GM19455 (cell line): ENCODE measurements around the gene FAT4.

Experiments used
- ATAC-seq: cut with Tn5 transposase; IDR thresholded peaks from one replicate; pipeline ENCODE4 v1.9.1; 2021; ENCODE audit not compliant: unreplicated experiment

FAT4 gene

DNA sequence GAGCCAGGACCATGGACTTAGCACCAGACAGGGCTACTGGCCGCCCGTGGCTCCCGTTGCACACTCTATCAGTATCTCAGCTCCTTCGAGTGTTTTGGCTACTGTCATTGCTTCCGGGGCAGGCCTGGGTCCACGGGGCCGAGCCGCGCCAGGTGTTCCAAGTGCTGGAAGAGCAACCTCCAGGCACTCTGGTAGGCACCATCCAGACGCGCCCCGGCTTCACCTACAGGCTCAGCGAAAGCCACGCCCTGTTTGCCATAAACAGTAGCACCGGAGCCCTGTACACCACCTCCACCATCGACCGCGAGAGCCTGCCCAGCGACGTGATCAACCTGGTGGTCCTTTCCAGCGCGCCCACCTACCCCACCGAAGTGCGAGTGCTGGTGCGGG lies 1.6 kb downstream of the FAT4 start:
- ATAC-seq: no peak

DNA sequence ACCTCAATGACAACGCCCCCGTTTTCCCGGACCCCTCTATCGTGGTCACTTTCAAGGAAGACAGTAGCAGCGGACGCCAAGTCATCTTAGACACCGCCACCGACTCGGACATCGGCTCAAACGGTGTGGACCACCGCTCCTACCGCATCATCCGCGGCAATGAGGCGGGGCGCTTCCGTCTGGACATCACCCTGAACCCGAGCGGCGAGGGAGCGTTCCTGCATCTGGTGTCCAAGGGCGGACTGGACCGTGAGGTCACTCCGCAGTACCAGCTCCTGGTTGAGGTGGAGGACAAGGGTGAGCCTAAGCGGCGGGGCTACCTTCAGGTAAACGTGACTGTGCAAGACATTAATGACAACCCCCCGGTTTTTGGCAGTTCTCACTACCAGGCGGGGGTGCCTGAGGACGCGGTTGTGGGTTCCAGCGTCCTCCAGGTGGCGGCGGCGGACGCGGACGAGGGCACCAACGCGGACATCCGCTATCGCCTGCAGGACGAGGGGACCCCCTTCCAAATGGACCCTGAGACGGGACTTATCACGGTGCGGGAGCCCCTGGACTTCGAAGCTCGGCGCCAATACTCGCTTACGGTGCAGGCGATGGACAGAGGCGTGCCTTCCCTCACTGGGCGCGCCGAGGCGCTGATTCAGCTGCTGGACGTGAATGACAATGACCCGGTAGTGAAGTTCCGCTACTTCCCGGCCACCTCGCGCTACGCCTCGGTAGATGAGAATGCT lies 2.2 kb downstream of the FAT4 start:
- no peak for ATAC-seq

DNA sequence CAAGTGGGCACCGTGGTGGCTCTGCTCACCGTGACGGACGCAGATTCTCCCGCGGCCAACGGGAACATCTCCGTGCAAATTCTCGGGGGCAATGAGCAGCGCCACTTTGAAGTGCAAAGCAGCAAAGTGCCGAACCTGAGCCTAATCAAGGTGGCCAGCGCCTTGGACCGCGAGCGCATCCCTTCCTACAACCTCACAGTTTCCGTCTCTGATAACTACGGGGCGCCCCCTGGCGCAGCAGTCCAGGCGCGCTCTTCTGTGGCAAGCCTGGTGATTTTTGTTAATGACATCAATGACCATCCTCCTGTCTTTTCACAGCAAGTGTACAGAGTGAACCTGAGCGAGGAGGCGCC lies 2.7 kb downstream of the FAT4 start:
- ATAC-seq: no peak

DNA sequence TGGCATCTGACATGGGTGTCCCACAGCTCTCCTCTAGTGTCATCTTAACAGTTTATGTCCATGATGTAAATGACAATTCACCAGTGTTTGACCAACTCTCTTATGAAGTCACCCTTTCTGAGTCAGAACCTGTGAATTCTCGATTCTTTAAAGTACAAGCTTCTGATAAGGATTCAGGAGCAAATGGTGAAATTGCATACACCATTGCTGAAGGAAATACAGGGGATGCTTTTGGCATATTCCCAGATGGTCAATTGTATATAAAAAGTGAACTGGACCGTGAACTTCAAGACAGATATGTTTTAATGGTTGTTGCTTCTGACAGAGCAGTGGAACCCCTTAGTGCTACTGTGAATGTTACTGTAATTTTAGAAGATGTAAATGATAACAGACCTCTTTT lies 4.6 kb downstream of the FAT4 start:
- ATAC-seq: no peak

DNA sequence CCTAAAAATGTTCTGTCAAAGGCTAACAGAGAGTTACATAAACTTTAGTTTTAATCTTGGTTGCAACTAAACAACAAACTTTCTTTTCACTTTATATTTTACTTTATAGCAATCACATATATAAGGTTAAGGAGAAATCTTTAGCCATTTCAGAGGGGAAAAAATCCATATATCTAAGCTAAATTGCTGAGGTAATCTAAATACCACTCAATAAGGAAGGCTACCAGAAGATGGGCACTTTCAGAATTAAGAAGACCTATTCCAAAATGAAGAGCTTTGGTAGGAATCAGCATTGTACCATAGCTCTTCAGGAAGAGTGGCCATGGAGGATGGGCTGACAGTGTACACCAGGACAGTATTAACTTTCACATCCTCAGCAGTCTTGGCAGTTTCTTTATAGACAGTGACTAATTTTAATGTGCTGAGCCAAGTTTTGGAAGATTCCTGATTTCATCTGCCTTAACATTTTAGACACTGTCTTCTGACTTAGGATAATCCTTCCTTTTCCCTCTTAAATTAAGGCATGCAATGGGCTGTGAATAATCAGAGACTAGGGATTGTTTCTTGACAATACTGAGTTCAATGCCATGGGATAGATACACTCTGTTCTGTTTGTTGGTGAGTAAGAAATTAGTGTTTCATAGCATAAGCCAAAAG lies 7.1 kb downstream of the FAT4 start:
- no peak for ATAC-seq

DNA sequence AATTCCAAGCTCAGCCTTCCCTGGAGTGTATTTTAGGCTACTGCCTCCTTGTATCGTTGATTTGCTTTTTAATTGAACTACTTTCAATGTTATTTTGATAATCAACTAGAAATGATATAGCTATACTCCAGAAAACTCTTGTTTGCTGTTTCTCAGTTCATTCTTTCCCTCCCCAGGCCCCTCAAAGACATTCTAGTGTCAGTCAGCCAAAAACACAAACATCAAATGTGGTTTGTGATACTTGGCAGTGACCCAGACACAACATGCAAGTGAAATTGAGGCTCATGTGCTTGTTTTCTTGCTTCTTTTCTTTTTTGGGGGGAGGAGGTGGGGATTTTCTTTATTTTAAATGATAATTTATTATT lies 7.6 kb downstream of the FAT4 start:
- ATAC-seq: no peak

DNA sequence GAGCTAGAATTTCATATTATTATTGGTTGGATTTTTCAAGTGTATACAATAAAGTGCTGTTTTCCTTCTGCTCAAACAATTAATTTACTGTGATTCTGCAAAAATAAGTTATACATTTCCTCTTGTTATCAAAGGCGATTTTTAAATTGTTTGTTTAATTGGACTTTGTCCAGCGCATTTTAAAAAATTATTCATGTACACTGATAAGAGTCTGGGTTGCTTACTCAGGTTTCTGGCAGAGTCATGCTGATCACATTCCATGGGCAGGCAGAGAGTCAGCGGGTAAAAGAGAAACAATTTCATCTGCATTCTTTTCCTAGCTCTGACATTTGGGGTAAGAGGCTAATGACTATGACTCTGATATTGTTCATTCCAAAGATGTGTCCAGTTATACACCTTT lies 8.9 kb downstream of the FAT4 start:
- ATAC-seq: no peak

DNA sequence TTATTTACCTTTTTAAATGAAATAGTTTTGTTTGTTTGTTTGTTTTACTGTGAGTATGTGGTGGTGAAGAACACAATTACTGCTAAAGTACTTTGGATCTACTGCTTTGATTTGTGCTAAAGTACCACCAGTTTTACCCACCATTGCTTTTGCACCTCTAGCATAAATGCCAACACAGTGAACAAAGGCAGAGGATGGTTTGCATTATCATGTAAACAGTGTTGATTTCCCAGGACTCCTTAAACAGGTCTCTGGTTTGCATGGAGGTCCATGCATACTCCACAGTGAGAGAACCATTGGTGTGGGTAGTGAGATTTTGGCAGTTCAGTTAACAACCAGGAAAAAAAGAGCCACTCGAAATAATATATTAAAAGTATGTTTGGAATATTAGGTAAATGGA lies 11.0 kb downstream of the FAT4 start:
- no peak for ATAC-seq

DNA sequence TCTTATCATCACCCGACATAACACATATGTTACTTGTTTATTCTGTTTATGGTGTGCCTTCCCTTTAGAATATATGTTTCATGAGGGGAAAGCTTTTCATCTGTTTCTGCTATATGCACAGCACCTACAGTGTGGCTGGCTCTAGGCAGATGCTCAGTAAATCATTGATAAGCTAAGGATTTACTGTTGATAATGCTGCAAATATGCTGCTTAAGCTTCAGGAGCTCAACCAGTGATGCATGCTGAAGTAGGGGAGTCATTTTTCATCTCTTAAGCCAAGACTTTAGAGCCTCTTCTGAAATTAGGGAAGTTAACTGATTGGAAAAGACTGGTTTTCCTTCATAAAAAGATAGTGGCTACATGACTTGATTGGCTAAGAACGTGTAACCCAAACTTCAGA lies 16.4 kb downstream of the FAT4 start:
- ATAC-seq: no peak

DNA sequence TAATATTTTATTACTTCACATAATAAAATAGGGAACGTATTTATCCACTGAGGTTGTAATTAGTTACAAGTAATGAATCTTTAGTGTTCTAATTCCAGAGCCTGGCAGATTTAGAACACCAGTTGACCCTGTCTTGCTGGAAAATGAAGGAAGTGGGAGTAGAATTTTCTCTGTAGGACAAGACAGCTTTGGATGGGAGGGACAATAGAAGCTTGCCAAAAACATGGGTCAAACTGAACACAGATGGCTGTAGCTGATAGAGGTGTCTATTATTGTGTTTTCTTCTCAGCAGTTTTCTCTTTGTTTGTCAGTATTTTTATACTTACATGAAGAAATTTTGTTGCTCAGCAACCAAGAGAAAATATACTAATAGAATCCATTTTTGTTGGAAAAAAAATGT lies 20.2 kb downstream of the FAT4 start:
- no peak for ATAC-seq

DNA sequence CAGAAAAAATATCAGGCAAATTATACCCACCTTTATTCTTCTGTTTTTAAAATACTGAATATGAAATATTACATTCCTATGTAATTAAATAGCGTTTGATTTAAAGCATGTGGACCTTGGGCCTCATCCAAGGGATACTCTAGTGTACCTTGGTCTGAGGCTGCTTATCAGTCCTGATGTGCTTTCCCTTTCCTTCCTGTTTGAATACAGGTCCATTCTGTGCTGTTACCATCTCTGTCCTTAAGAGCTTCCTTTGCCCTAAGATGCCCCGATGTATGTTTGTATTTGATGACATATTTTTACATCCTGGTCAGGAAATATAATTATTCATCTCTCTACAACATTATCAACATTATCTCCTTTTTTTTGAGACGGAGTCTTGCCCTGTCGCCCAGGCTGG lies 24.1 kb downstream of the FAT4 start:
- no peak for ATAC-seq

DNA sequence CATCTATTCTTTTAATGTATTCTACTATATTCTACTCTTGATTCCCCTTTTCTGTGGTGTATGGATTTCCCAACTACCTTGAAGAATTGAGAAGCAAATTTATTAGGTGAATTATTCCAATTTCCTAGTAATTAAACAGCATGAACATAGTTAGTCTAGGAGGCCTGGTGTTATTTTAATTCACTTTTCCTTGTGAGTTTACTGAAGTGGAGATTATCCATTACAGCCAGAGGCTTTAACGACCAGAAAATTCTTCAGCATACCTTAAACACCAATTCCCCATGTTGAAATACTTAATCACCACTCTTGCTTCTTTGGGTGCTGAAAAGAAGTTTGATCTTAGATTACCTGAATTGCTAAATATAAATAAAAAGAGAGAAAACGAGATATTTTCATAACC lies 29.4 kb downstream of the FAT4 start:
- ATAC-seq: no peak

DNA sequence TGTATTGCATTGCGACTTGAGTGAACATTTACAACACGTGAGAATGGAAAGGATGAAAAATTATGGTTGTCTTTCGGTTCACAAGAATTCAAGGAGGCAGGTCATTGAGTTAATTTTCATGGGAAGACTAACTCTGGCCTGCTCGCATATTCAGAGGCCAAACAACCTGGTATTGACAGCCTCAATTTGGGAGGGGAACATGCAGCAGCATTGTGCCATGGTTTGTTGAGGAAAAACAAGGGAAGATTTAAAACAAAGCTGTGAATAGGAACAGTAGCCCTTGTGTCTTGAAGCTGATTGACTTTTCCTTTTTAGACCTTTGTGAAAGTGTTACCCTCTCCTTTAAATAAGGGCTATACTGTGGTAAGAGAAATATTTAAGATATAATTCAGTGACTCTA lies 31.9 kb downstream of the FAT4 start:
- ATAC-seq: no peak

DNA sequence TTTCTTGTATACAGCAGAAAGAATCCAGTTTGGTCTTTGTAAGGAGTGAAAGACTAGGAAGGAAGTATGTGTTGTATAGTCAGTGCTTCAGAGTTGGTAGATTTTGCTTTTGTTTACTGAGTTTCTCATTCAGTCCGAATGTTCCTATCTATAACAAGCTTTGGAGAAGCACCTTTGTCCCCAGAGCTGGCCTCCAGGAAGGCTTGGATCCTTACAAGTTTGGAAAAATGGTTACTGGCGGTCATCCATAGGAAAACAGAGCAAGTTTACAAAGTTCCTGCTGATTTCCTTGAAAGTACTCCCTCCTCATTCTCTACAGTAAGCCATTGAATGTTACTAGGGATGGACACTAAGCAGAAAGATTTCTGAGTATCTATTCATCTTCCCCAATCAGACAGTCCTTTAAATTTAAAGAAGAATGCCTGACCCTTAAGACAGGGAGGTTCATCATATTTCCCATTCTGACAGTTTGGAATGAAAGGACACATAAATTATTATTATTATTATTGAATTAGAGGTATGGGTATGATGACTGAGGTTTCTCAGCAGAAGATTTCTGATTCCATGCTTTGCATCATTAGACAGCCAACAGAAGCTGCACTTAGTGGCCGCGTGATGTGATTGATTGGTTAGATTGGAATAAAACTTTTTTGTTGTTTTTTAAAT lies 35.8 kb downstream of the FAT4 start:
- ATAC-seq: no peak

DNA sequence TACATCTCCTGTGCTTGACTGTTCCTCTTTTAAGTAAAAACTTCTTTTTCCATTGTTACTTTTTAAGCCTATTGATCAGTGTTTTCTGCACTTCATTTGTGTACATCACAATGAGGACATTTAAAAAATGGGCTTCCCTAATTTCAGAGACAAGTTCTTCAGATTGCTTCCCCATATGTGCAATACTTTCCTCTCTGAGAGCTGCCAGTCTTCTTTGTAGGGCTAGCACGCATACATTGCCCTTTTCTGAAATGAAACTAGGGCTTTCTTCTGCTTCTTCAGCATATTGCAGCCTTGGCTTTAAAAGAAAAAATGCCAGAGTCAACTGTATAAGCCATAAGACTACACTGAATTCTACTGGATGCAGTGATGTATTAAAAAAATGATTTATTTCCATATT lies 37.8 kb downstream of the FAT4 start:
- no peak for ATAC-seq

DNA sequence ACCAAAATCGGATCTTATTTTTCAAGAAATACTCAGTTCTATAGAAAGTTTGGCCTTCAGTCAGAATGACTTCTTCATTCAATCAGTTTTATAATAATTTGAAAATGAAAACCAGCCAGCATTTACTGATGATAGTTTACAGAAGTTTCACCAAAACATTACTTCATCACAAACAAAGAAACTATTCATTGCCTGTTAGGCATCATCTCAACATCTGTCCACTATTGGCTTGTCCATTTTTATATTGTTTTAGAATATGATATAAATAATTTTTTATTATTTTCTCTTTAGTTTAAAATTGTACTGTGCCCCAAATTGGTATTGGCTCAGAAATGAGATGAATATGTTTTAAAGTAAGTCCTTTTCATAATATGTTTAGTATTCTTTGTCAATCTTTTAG lies 38.4 kb downstream of the FAT4 start:
- no peak for ATAC-seq

DNA sequence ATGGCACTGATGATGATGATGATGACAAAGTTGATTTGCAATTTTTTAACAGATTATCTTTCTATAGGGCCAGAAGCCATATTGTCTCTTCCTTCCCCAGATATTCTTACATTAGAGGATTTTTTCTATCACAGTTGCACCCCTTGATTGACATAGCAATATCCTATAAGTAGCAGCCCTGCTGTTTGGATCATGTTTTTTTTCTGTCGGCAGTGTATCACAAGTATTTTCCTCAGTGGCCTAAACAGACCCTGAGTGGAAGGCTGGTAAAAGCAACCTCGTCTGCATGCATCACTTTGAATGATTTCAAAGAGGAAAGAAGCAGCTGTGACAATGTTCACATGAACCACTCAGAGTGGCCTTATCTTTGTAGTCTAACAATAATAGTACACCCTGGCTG lies 41.0 kb downstream of the FAT4 start:
- no peak for ATAC-seq

DNA sequence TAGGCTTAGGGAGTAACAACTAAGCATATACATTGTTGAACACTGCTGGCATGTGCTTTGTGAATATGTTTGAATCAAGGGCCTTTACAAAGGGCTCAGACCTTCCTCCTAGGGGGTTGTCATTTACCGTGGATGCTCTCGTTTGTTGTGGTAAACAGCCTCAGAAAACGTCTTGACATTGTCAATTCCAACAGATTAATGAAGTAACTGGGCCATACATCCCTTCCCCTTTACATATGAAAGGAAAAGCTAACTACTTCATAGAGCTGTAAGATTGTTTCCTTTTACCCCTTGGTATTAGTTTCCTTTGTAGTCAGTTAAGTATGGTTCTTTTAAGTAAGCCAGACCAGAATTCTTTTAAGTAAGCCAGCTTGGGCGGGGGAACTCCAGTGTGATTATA lies 42.9 kb downstream of the FAT4 start:
- no peak for ATAC-seq

DNA sequence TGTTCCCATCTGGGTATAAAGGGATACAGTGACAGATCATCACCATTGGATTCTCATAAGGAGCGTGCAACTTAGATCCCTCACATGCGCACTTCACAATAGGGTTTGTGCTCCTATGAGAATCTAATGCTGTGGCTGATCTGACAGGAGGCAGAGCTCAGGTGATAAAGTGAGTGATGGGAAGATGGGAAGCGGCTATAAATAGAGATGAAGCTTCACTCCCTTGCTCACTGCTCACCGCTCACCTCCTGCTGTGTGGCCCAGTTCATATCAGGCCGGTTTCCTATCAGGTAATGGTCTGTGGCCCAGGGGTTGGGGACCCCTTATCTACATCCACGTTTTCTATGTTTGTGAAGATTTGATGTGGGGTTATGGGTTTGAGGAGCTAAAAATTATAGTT lies 43.7 kb downstream of the FAT4 start:
- ATAC-seq: no peak

DNA sequence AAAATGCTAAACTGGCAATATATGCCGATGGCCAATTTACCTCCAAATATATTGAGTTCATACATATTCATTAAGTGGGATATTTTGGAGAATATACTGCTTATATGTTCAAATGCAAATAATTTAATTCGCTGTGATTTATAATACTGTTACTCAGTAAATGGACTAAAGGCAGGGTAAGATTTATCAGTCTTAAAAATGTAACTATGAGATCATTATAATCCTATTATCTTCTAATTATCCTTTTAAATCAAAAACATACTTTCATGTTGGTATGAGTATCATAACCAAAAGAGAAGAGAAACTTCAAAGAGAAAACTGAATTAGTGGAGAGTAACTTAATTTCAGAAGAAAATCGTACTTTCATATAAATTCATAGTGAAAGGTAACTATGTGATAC lies 44.6 kb downstream of the FAT4 start:
- ATAC-seq: no peak

DNA sequence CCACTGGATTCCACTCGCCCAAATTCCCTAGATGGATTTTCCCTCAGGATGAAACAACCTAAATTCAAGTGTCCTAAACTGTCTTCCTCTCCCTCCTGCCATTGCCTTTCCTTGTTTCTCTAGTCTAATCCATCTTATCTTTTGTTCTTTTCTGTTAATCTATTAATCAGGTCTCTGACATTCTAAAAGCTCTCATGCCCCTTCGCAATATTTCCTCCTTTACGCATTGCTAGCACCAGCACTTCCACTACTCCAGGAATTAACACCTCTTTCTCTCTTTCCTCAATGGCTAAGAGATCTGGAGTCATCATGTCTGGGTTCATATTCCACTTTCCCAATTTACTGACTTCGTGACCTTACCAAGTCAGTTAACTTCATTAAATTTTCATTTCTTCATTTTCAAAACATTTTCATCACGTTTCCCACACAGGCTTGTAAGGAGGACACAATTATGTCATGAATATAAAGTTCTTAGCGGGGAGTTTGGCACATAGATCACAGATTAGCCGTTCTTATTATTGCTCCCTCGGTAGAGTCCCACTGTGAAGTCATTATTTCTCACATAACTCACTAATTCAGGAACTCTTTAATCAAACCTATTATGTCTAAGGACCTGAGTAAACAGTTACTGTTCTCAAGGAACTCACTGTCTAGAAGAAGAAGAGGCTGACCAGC lies 45.3 kb downstream of the FAT4 start:
- no peak for ATAC-seq

DNA sequence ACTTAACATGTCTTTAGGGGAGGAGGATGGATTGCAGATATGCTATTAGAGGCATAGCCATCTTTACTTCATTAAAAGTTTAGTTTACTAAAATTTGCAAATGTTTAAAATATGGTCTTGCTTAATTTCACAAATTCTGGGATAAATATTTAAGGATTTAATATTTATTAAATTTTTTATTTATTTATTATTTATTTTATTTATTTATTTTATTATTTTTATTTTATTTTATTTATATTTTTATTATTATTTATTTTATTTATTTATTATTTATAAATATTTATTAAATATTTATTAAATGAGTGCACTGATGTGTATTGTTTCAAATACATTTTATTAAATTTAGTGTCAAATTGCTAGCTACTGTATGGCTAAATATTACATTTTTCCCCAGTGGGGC lies 46.0 kb downstream of the FAT4 start:
- no peak for ATAC-seq
